ENCODE measurements around the gene DEAF1. TPM values are rescaled to one million over a fixed set of nuclear protein-coding genes. Genes with fewer than 3 reads are reported as not detected.
A peak's percentile ranks its signal among the peaks of the same experiment; 100 is the strongest.

The DEAF1 gene
- total and polyA plus RNA-seq, 2 donors (not counting 1 experiment from before 2014, with no cell fraction given): 9.7 to 38.3 TPM

- no peak overlapping the region for H3K4me3 ChIP-seq (replicated peaks in 1 of 4; ENCODE audit: control extremely low read depth in 1 of 4, insufficient read depth in 1 of 4, low read depth in 3 of 4, low read length in 4 of 4)
- H4K20me1 ChIP-seq (ENCODE audit: control insufficient read depth, extremely low read depth, insufficient read depth, low read length): no peaks in the 10 kb centered on the region
- no peak overlapping the region for H2AFZ ChIP-seq (ENCODE audit: low read length)
- TF ChIP-seq EZH2 (IDR thresholded peaks at IDR 0.05; ENCODE audit: low read length, missing control alignments) (no peak), CTCF (conservative IDR thresholded peaks at IDR 0.05 in 1 of 2, IDR thresholded peaks at IDR 0.05 in 1 of 2; ENCODE audit: low read depth in 1 of 2, low read length in 2 of 2) (no peak)
- no peak overlapping the region for H3K27ac ChIP-seq (ENCODE audit: insufficient read depth, low read length)
- no peak overlapping the region for H3K4me2 ChIP-seq (ENCODE audit: extremely low read depth, insufficient read depth, low read length)
- H3K27me3 ChIP-seq (ENCODE audit: control insufficient read depth, insufficient read depth, low read length): peaks cover 17% of the 10 kb centered on the region
- DNase-seq (ENCODE audit: low read depth in 2 of 2): no peak
- H3K4me1 ChIP-seq (ENCODE audit: control insufficient read depth, extremely low read depth, insufficient read depth, low read length): peaks cover 2% of the 10 kb centered on the region
- H3K9me3 ChIP-seq (ENCODE audit: control insufficient read depth, insufficient read depth, low read depth, low read length): no peaks in the 10 kb centered on the region
- no peaks in the 10 kb centered on the region for H3K79me2 ChIP-seq (ENCODE audit: control insufficient read depth, insufficient read depth, low read length)
- H3K9ac ChIP-seq (ENCODE audit: insufficient read depth, low read length): no peak overlapping the region
- peaks cover 5% of the 10 kb centered on the region for H3K36me3 ChIP-seq (ENCODE audit: control insufficient read depth, insufficient read depth, low read length)
Observed at GRCh38 chr11:722346-722811, 27.4 kb upstream of the DEAF1 start.

- no peak for DNase-seq (ENCODE audit: low read depth in 2 of 2)
- H3K36me3 ChIP-seq (ENCODE audit: control insufficient read depth, insufficient read depth, low read length): peaks cover 5% of the 10 kb centered on the region
- no peak overlapping the region for H3K4me2 ChIP-seq (ENCODE audit: extremely low read depth, insufficient read depth, low read length)
- no peak overlapping the region for H3K27ac ChIP-seq (ENCODE audit: insufficient read depth, low read length)
- H3K9me3 ChIP-seq (ENCODE audit: control insufficient read depth, insufficient read depth, low read depth, low read length): no peaks in the 10 kb centered on the region
- peaks cover 2% of the 10 kb centered on the region for H3K4me1 ChIP-seq (ENCODE audit: control insufficient read depth, extremely low read depth, insufficient read depth, low read length)
- H3K4me3 ChIP-seq (replicated peaks in 1 of 4; ENCODE audit: control extremely low read depth in 1 of 4, insufficient read depth in 1 of 4, low read depth in 3 of 4, low read length in 4 of 4): no peak overlapping the region
- no peaks in the 10 kb centered on the region for H3K79me2 ChIP-seq (ENCODE audit: control insufficient read depth, insufficient read depth, low read length)
- no peak for TF ChIP-seq EZH2 (IDR thresholded peaks at IDR 0.05; ENCODE audit: low read length, missing control alignments)
- TF ChIP-seq CTCF (conservative IDR thresholded peaks at IDR 0.05 in 1 of 2, IDR thresholded peaks at IDR 0.05 in 1 of 2; ENCODE audit: low read depth in 1 of 2, low read length in 2 of 2): no peak
- no peak overlapping the region for H3K9ac ChIP-seq (ENCODE audit: insufficient read depth, low read length)
- H2AFZ ChIP-seq (ENCODE audit: low read length): no peak overlapping the region
- H4K20me1 ChIP-seq (ENCODE audit: control insufficient read depth, extremely low read depth, insufficient read depth, low read length): no peaks in the 10 kb centered on the region
- peaks cover 17% of the 10 kb centered on the region for H3K27me3 ChIP-seq (ENCODE audit: control insufficient read depth, insufficient read depth, low read length)
Observed at GRCh38 chr11:721741-722345, 26.8 kb upstream of the DEAF1 start.

GRCh38 chr11:721247-721740, 26.3 kb upstream of the DEAF1 start:
- Histone ChIP-seq H4K20me1 (ENCODE audit: control insufficient read depth, extremely low read depth, insufficient read depth, low read length) (no peaks in the 10 kb centered on the region), H3K9me3 (ENCODE audit: control insufficient read depth, insufficient read depth, low read depth, low read length) (no peaks in the 10 kb centered on the region), H3K36me3 (ENCODE audit: control insufficient read depth, insufficient read depth, low read length) (peaks cover 5% of the 10 kb centered on the region), H3K27me3 (ENCODE audit: control insufficient read depth, insufficient read depth, low read length) (peaks cover 17% of the 10 kb centered on the region), H3K4me3 (replicated peaks in 1 of 4; ENCODE audit: control extremely low read depth in 1 of 4, insufficient read depth in 1 of 4, low read depth in 3 of 4, low read length in 4 of 4) (no peak overlapping the region), H3K27ac (ENCODE audit: insufficient read depth, low read length) (no peak overlapping the region), H3K4me2 (ENCODE audit: extremely low read depth, insufficient read depth, low read length) (no peak overlapping the region), H2AFZ (ENCODE audit: low read length) (no peak overlapping the region), H3K9ac (ENCODE audit: insufficient read depth, low read length) (no peak overlapping the region), H3K79me2 (ENCODE audit: control insufficient read depth, insufficient read depth, low read length) (no peaks in the 10 kb centered on the region), H3K4me1 (ENCODE audit: control insufficient read depth, extremely low read depth, insufficient read depth, low read length) (no peaks in the 10 kb centered on the region)
- DNase-seq (ENCODE audit: low read depth in 2 of 2): no peak
- TF ChIP-seq CTCF (conservative IDR thresholded peaks at IDR 0.05 in 1 of 2, IDR thresholded peaks at IDR 0.05 in 1 of 2; ENCODE audit: low read depth in 1 of 2, low read length in 2 of 2): no peak
- peak; percentile 47 for TF ChIP-seq EZH2 (IDR thresholded peaks at IDR 0.05; ENCODE audit: low read length, missing control alignments)

Measured in fibroblast of lung (primary cell).